ENCODE measurements around the gene COASY.

DNA sequence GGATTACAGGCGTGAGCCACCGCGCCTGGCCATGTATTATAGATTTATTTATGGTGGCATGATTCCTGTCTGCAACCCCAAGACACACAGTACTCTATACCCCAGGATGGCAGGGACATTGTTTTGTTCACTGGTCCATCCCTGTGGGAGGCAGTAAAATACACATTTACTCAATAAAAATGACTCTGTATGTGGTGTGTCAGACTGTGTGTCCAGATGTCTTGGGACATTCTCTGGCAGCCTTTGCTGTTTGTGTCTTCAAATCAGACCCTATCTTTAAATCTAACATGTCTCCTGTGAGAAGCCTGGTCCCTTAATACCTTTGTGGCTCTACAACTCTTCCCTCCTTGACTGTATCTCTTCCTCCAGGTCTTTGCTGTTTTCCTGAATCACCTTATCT lies 1.7 kb upstream of the COASY start:
- TF ChIP-seq ISL1 (CRISPR knock-in tag; IDR thresholded peaks at IDR 0.05) (no peak), PPARA (CRISPR knock-in tag; IDR thresholded peaks at IDR 0.05; ENCODE audit: borderline replicate concordance) (no peak), BACH2 (CRISPR knock-in tag; IDR thresholded peaks at IDR 0.05; ENCODE audit: borderline replicate concordance) (no peak), ZNF8 (CRISPR knock-in tag; IDR thresholded peaks at IDR 0.05) (no peak), ARNTL (CRISPR knock-in tag; IDR thresholded peaks at IDR 0.05; ENCODE audit: borderline replicate concordance, low read depth) (no peak), GLIS3 (CRISPR knock-in tag; IDR thresholded peaks at IDR 0.05) (no peak), PATZ1 (CRISPR knock-in tag; IDR thresholded peaks at IDR 0.05; ENCODE audit: borderline replicate concordance) (no peak), SNAI2 (CRISPR knock-in tag; IDR thresholded peaks at IDR 0.05) (no peak)
- TF ChIP-seq, protein P1, sequence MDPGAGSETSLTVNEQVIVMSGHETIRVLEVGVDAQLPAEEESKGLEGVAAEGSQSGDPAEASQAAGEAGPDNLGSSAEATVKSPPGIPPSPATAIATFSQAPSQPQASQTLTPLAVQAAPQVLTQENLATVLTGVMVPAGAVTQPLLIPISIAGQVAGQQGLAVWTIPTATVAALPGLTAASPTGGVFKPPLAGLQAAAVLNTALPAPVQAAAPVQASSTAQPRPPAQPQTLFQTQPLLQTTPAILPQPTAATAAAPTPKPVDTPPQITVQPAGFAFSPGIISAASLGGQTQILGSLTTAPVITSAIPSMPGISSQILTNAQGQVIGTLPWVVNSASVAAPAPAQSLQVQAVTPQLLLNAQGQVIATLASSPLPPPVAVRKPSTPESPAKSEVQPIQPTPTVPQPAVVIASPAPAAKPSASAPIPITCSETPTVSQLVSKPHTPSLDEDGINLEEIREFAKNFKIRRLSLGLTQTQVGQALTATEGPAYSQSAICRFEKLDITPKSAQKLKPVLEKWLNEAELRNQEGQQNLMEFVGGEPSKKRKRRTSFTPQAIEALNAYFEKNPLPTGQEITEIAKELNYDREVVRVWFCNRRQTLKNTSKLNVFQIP (CRISPR knock-in tag; IDR thresholded peaks at IDR 0.05; ENCODE audit: borderline replicate concordance, low read depth), result no peak

All from SK-N-SH treated with all-trans-retinoic acid at 6 μM for 48 hours (cell line).